BLaER1 treated with 17β-estradiol and CSF1 and Interleukin-3, amounts not matched to agents 10 nM and 100 nM (cell line): ENCODE data around the gene ELOA2.

Experiments used
- H3K27ac ChIP-seq, 11 experiments: shearing (Covaris generic); formaldehyde crosslinking; 2 replicates each; pipeline ENCODE4 v1.8.1; 2022
- H3K27me3 ChIP-seq, 11 experiments: shearing (Covaris generic); formaldehyde crosslinking; 2 replicates each; pipeline ENCODE4 v1.8.1; 2022
- H3K36me3 ChIP-seq, 11 experiments: shearing (Covaris generic); formaldehyde crosslinking; 2 replicates each; pipeline ENCODE4 v1.8.1; 2022
- H3K4me1 ChIP-seq, 10 experiments: shearing (Covaris generic); formaldehyde crosslinking; 2 replicates each; pipeline ENCODE4 v1.8.1; 2022
- H3K4me2 ChIP-seq, 11 experiments: shearing (Covaris generic); formaldehyde crosslinking; 2 replicates each; pipeline ENCODE4 v1.8.1; 2022
- H3K4me3 ChIP-seq, 10 experiments: shearing (Covaris generic); formaldehyde crosslinking; 2 replicates each; pipeline ENCODE4 v1.8.1; 2022
- H3K9ac ChIP-seq, 11 experiments: shearing (Covaris generic); formaldehyde crosslinking; 2 replicates each; pipeline ENCODE4 v1.8.1; 2022
- H3K9me3 ChIP-seq, 11 experiments: shearing (Covaris generic); formaldehyde crosslinking; replicated peaks in 1 of 11; 2 replicates each; pipeline ENCODE4 v1.8.1; 2022
- H4K20me1 ChIP-seq, 11 experiments: shearing (Covaris generic); formaldehyde crosslinking; 2 replicates each; pipeline ENCODE4 v1.8.1; 2022
- Cebpa-rat ChIP-seq, 11 experiments: shearing (Covaris generic); IDR thresholded peaks; 2 replicates each; pipeline ENCODE4 v1.8.1; 2022

Gene ELOA2, protein sequence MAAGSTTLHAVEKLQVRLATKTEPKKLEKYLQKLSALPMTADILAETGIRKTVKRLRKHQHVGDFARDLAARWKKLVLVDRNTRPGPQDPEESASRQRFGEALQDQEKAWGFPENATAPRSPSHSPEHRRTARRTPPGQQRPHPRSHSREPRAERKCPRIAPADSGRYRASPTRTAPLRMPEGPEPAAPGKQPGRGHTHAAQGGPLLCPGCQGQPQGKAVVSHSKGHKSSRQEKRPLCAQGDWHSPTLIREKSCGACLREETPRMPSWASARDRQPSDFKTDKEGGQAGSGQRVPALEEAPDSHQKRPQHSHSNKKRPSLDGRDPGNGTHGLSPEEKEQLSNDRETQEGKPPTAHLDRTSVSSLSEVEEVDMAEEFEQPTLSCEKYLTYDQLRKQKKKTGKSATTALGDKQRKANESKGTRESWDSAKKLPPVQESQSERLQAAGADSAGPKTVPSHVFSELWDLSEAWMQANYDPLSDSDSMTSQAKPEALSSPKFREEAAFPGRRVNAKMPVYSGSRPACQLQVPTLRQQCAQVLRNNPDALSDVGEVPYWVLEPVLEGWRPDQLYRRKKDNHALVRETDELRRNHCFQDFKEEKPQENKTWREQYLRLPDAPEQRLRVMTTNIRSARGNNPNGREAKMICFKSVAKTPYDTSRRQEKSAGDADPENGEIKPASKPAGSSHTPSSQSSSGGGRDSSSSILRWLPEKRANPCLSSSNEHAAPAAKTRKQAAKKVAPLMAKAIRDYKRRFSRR

DNA sequence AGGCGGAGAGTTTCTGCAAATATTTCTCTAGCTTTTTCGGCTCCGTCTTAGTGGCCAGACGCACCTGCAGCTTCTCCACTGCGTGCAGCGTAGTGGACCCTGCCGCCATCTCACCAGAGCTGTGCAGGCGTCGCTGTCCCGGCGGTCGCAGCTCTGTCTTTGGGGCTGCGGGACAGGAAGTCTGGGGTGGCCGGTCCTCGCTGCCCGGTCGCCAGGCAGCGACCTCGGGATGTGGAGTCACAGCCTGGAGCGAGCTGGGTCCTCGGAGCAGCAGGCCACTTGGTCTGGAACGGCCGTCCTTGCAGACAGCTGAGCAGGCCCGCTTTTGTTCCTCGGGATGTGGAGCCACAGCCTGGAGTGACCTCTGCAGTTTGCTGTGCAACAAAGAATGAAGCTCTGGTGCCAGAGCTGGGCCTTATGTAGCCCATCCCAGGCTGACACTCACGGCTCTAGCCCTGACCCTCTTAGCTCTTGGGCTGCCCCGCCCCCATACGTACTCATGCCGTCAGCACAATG is at the start of gene ELOA2:
TSS of gene ELOA2 (minus strand) at position 466 of the 516 bp plus-strand sequence. CDS start at position 109, 357 bp downstream.
- no peak for TF ChIP-seq Cebpa-rat (IDR thresholded peaks at IDR 0.05)
- H3K4me3 ChIP-seq = no peak within 1 kb of the TSS
- peaks cover 0 to 4% (median 0%) of the 10 kb centered on the region in 11 experiments; a peak in 1 of 22 replicates for H3K9me3 ChIP-seq
- H3K4me1 ChIP-seq = no peaks in the 10 kb centered on the region
- H3K27me3 ChIP-seq = no peaks in the 10 kb centered on the region
- H3K36me3 ChIP-seq = no peaks in the 10 kb centered on the region
- H3K27ac ChIP-seq = no peak within 1 kb of the TSS
- H4K20me1 ChIP-seq = no peaks in the 10 kb centered on the region
- no peak within 1 kb of the TSS for H3K9ac ChIP-seq
- H3K4me2 ChIP-seq = no peak within 1 kb of the TSS

DNA sequence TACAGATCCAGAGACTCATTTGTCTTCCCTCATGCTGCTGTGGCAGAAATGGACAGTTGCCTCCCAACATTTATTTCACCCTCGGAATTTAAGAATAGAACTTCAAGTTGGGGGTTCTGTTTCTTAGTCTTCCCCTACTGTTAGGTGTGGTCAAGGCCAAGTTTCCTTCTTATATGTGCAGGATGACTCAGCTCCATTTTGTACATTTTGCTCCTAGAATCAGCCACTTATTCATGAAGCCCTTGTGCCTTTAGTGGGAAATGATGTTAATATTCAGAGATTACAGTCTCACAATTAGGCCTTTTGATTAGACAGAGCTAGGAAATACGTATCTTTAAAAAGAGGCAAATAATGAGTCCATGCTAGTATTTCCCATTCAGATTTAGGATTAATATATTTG is 46.2 kb upstream of the ELOA2 start:
- TF ChIP-seq Cebpa-rat (IDR thresholded peaks at IDR 0.05) = no peak
- no peak overlapping the region for H3K27ac ChIP-seq
- H3K9me3 ChIP-seq = no peaks in the 10 kb centered on the region

DNA sequence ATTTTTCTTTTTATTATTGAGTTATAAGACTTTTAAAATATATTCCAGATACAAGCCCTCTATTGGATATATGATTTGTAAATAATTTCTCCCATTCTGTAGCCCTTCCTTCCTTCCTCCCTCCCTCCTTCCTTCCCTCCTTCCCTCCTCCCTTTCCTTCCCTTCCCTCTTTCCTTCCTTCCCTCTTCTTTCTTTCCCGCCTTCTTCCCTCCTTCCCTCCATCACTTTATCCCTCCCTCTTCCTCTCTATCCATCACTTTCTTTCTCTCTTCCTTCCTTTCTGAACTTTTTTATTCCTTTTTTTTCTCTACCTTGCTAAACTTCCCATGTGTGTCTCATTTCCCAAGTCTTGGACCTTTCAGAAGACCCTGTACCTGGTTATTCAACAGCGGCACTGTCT is 45.5 kb upstream of the ELOA2 start:
- no peak for TF ChIP-seq Cebpa-rat (IDR thresholded peaks at IDR 0.05)
- Histone ChIP-seq H4K20me1 (no peaks in the 10 kb centered on the region), H3K4me2 (no peak overlapping the region), H3K4me3 (no peak overlapping the region), H3K36me3 (peaks cover 0 to 8% (median 0%) of the 10 kb centered on the region in 11 experiments; a peak in 2 of 22 replicates), H3K4me1 (peaks cover 0 to 5% (median 0%) of the 10 kb centered on the region in 10 experiments; a peak in 5 of 20 replicates), H3K27me3 (no peaks in the 10 kb centered on the region), H3K9ac (no peak overlapping the region), H3K27ac (no peak overlapping the region), H3K9me3 (no peaks in the 10 kb centered on the region)

More for the DNA sequence above, 46.2 kb upstream of the ELOA2 start:
- Histone ChIP-seq H3K36me3 (peaks cover 0 to 8% (median 0%) of the 10 kb centered on the region in 11 experiments; a peak in 3 of 22 replicates), H3K27me3 (no peaks in the 10 kb centered on the region), H3K9ac (no peak overlapping the region), H3K4me3 (no peak overlapping the region), H4K20me1 (no peaks in the 10 kb centered on the region), H3K4me2 (peak overlapping the region in 4 of 11 experiments; percentile 11 to 35 (median 21); a peak in 3 of 22 replicates), H3K4me1 (peaks cover 0 to 5% (median 0%) of the 10 kb centered on the region in 10 experiments; a peak in 5 of 20 replicates)

DNA sequence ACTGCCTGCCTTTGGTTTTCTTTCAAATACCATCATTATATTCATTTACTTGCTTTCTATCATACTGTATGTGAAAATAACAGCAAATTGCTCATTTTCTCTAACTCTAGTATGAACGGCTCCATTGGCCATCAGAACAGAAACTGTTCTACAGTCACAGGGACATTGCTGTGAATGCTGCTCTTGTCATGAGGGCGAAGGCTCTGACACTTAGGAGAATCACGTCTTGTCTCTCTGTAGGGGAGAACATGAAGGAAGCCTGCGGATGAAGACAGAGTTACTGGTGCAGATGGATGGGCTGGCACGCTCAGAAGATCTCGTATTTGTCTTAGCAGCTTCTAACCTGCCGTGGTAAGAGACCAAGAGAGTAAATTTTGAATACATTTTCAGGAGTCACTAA is 41.7 kb upstream of the ELOA2 start:
- H3K4me2 ChIP-seq = no peak overlapping the region
- H4K20me1 ChIP-seq = no peaks in the 10 kb centered on the region
- TF ChIP-seq Cebpa-rat (IDR thresholded peaks at IDR 0.05) = no peak
- H3K27me3 ChIP-seq = no peaks in the 10 kb centered on the region
- H3K27ac ChIP-seq = no peak overlapping the region
- H3K9ac ChIP-seq = no peak overlapping the region
- H3K4me3 ChIP-seq = no peak overlapping the region
- peaks cover 0 to 5% (median 0%) of the 10 kb centered on the region in 11 experiments; a peak in 2 of 22 replicates for H3K36me3 ChIP-seq
- H3K4me1 ChIP-seq = peaks cover 7 to 17% (median 9%) of the 10 kb centered on the region in 10 experiments
- H3K9me3 ChIP-seq = no peaks in the 10 kb centered on the region

DNA sequence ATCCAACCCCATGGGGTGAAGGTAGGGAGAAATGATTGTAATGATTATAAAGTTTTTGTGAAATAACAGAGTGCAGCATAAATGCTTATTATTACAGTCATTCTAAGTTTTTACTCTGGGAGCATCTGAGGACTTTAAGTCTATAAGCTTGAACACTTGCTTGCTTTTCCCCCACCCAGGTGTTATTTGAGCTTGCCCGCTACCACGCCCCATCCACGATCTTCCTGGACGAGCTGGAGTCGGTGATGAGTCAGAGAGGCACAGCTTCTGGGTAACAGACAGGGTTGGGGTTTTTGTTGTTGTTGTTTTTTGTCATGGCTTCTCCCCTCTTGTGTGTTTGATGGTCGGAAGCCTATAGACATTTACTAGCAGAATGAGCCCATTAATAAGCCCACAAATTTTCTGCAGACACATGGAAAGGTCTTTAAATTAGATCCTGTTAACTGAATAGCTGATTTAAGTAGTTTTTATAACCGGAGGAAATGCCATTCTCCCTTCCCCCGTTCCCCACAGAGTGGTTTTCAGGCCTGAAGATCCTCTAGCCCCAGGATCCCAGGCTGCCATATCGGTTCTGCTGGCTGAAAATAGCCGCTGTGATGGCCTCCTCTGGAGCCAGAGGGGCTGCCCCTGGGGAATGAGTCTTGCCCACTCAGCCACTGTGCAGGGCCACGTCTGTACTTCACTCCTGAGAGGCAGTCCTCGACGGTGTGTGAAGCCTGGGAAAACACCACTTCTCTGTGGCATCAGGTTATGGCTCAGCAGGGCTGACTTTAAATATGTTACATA is 39.9 kb upstream of the ELOA2 start:
- Histone ChIP-seq H3K27ac (0 out of 22 replicates have a peak overlapping the region, but pooled peaks of 1 of the 11 experiments have one; percentile 12), H3K27me3 (no peaks in the 10 kb centered on the region), H3K4me1 (peaks cover 7 to 12% (median 9%) of the 10 kb centered on the region in 10 experiments), H3K36me3 (peaks cover 0 to 5% (median 0%) of the 10 kb centered on the region in 11 experiments; a peak in 2 of 22 replicates), H3K4me2 (peak overlapping the region; percentile 22 to 61 (median 38); a peak in 18 of 22 replicates), H3K9ac (no peak overlapping the region), H4K20me1 (no peaks in the 10 kb centered on the region), H3K4me3 (no peak overlapping the region), H3K9me3 (no peaks in the 10 kb centered on the region)
- no peak for TF ChIP-seq Cebpa-rat (IDR thresholded peaks at IDR 0.05)

DNA sequence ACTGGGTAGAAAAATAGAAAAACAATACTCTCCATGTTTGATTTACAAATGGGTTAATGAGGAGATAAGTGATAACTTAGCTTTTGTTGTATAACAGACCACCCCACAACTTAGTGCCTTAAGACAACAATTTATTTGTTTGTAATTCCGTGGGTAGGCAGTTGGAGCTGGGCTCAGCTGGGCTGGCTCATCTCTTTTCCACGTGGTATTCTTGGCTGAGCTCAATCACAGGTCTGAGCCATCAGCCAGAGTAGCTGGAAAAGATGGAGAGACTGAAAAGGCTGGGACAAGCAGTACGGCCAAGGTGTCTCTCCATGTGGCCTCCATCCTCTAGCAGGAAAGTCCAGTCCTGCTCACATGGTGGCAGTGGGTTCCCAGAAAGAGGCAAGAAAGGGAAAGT is 32.2 kb upstream of the ELOA2 start:
- Histone ChIP-seq H3K9ac (no peak overlapping the region), H3K27ac (no peak overlapping the region), H3K4me3 (no peak overlapping the region), H3K9me3 (no peaks in the 10 kb centered on the region; a peak in 1 of 22 replicates), H3K27me3 (no peaks in the 10 kb centered on the region), H4K20me1 (no peaks in the 10 kb centered on the region), H3K36me3 (peaks cover 0 to 2% (median 0%) of the 10 kb centered on the region in 11 experiments; a peak in 2 of 22 replicates), H3K4me1 (peaks cover 0 to 3% (median 0%) of the 10 kb centered on the region in 10 experiments; a peak in 1 of 20 replicates), H3K4me2 (no peak overlapping the region)
- no peak for TF ChIP-seq Cebpa-rat (IDR thresholded peaks at IDR 0.05)

DNA sequence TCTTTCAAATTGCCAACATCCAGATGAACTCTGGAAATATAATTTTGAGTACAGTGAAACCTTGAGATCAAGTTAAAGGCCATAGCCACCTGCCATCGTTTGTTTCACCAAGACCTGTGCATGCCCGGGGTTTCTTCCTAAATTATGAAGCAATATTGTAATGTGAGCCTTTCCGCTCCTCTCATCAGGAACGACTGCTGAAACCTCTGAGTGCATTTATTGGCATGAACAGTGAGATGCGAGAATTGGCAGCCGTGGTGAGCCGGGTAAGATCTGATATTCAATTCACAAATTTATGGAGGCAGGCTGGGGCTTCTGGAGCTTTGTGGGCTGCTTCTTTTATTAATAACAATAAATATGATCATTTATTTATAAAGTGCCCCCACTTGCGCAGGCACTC is 27.7 kb upstream of the ELOA2 start:
- H3K4me1 ChIP-seq = peaks cover 0 to 13% (median 0%) of the 10 kb centered on the region in 10 experiments; a peak in 3 of 20 replicates
- H3K9ac ChIP-seq = no peak overlapping the region
- H3K9me3 ChIP-seq = no peaks in the 10 kb centered on the region; a peak in 2 of 22 replicates
- H3K4me2 ChIP-seq = peak overlapping the region in 1 of 11 experiments; percentile 14; a peak in 2 of 22 replicates
- H3K27me3 ChIP-seq = no peaks in the 10 kb centered on the region
- no peaks in the 10 kb centered on the region for H4K20me1 ChIP-seq
- H3K36me3 ChIP-seq = peaks cover 0 to 12% (median 0%) of the 10 kb centered on the region in 11 experiments; a peak in 3 of 22 replicates
- no peak overlapping the region for H3K27ac ChIP-seq
- TF ChIP-seq Cebpa-rat (IDR thresholded peaks at IDR 0.05) = 0 out of 22 replicates have a peak, but pooled peaks of 1 of the 11 experiments have one; percentile 14
- H3K4me3 ChIP-seq = no peak overlapping the region

DNA sequence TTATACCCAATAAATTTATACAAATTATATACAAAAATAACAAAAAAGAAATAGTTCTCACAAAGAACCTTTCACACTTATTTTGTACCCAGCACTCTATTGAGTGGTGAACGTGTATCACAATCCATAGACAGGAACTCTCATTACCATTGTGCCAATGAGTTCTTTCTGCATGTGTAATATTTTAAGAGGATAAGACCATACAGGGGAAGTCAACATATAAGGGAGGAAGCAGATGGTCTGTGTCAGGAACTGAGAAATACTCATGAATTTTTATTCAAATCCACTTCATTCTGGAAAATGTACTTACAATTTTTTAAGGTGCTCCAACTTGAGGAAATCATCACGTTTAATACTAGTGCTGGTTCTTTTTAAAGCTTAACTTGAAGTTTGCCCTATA is 27.1 kb upstream of the ELOA2 start:
- H3K36me3 ChIP-seq = peaks cover 0 to 12% (median 0%) of the 10 kb centered on the region in 11 experiments; a peak in 3 of 22 replicates
- no peaks in the 10 kb centered on the region; a peak in 2 of 22 replicates for H3K9me3 ChIP-seq
- no peak for TF ChIP-seq Cebpa-rat (IDR thresholded peaks at IDR 0.05)
- H3K4me2 ChIP-seq = peak overlapping the region in 3 of 11 experiments; percentile 14 to 29 (median 15); a peak in 1 of 22 replicates
- no peak overlapping the region for H3K27ac ChIP-seq
- no peak overlapping the region for H3K4me3 ChIP-seq
- no peak overlapping the region for H3K9ac ChIP-seq
- H3K27me3 ChIP-seq = no peaks in the 10 kb centered on the region
- H3K4me1 ChIP-seq = peaks cover 0 to 13% (median 0%) of the 10 kb centered on the region in 10 experiments; a peak in 3 of 20 replicates
- H4K20me1 ChIP-seq = no peaks in the 10 kb centered on the region; a peak in 1 of 22 replicates
